BE2C (cell line): ENCODE data around the gene SPINK2.

Source experiments
- DNase-seq: peaks from one replicate; pipeline ENCODE4 v3.0.0-alpha.2; 2020
- H3K27me3 ChIP-seq: fragments of 250-450 bp; sonication (Bioruptor Pico); 2 replicates; pipeline ENCODE4 v1.5.1; 2020; ENCODE audit warnings: mild to moderate bottlenecking
- H3K36me3 ChIP-seq: fragments of 250-450 bp; sonication (Bioruptor Pico); 2 replicates; pipeline ENCODE4 v1.5.1; 2020; ENCODE audit warnings: mild to moderate bottlenecking
- H3K4me1 ChIP-seq: fragments of 250-450 bp; sonication (Bioruptor Pico); 2 replicates; pipeline ENCODE4 v1.5.1; 2020
- H3K4me3 ChIP-seq: 2 replicates; pipeline ENCODE4 v1.5.1; 2011; ENCODE audit warnings: low read depth, low read length
- H3K9me3 ChIP-seq: fragments of 250-450 bp; sonication (Bioruptor Pico); 2 replicates; pipeline ENCODE4 v1.5.1; 2020
- CTCF ChIP-seq: IDR thresholded peaks from 2 replicates; pipeline ENCODE4 v1.5.1; 2012; ENCODE audit warnings: mild to moderate bottlenecking, low read depth, low read length

The SPINK2 gene

DNA sequence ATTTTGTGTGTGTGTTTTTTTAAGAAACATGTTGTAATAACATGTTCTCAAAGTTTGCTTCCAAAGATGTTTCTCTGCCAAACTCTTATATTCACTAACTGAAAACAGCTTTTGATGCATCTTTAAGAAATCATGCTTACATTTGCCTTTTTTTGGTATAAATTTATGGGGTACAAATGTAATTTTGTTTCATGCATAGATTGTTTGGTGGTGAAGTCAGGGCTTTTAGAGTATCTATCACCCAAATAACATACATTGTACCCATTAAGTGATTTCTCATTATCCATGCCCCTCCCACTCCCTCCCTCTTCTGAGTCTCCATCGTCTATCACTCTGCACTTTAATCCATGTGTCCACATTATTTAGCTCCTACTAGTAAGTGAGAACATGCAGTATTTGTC is 30.8 kb downstream of the SPINK2 start:
- Histone ChIP-seq H3K4me1 (no peaks in the 10 kb centered on the region), H3K9me3 (no peaks in the 10 kb centered on the region), H3K4me3 (no peak overlapping the region), H3K36me3 (no peaks in the 10 kb centered on the region), H3K27me3 (no peaks in the 10 kb centered on the region)
- no peak for DNase-seq
- TF ChIP-seq CTCF: no peak

- Histone ChIP-seq H3K4me1 (no peaks in the 10 kb centered on the region), H3K9me3 (no peaks in the 10 kb centered on the region), H3K36me3 (no peaks in the 10 kb centered on the region), H3K27me3 (0 out of 2 replicates have a peak, but pooled peaks cover 5% of the 10 kb centered on the region), H3K4me3 (no peak overlapping the region)
- no peak for TF ChIP-seq CTCF
- DNase-seq: no peak
Measured at GRCh38 chr4:56788081-56788480, 33.4 kb downstream of the SPINK2 start.

- peaks cover 5% of the 10 kb centered on the region; the same call in 1 of the 2 replicates for H3K27me3 ChIP-seq
- no peak overlapping the region for H3K4me3 ChIP-seq
- no peaks in the 10 kb centered on the region for H3K4me1 ChIP-seq
- DNase-seq: no peak
- TF ChIP-seq CTCF: no peak
- H3K36me3 ChIP-seq: no peaks in the 10 kb centered on the region
- no peaks in the 10 kb centered on the region for H3K9me3 ChIP-seq
Measured at GRCh38 chr4:56787380-56787779, 34.1 kb downstream of the SPINK2 start.

- TF ChIP-seq CTCF: no peak
- Histone ChIP-seq H3K4me3 (no peak overlapping the region), H3K36me3 (no peaks in the 10 kb centered on the region), H3K9me3 (no peaks in the 10 kb centered on the region), H3K27me3 (peaks cover 5% of the 10 kb centered on the region; the same call in 1 of the 2 replicates), H3K4me1 (no peaks in the 10 kb centered on the region)
- DNase-seq: peak; percentile 8
Measured at GRCh38 chr4:56786955-56787354, 34.5 kb downstream of the SPINK2 start.

- Histone ChIP-seq H3K4me3 (no peak overlapping the region), H3K4me1 (no peaks in the 10 kb centered on the region), H3K36me3 (no peaks in the 10 kb centered on the region), H3K27me3 (peaks cover 5% of the 10 kb centered on the region; the same call in 1 of the 2 replicates), H3K9me3 (no peaks in the 10 kb centered on the region)
- no peak for DNase-seq
- no peak for TF ChIP-seq CTCF
Measured at GRCh38 chr4:56783986-56784385, 37.5 kb downstream of the SPINK2 start.

DNA sequence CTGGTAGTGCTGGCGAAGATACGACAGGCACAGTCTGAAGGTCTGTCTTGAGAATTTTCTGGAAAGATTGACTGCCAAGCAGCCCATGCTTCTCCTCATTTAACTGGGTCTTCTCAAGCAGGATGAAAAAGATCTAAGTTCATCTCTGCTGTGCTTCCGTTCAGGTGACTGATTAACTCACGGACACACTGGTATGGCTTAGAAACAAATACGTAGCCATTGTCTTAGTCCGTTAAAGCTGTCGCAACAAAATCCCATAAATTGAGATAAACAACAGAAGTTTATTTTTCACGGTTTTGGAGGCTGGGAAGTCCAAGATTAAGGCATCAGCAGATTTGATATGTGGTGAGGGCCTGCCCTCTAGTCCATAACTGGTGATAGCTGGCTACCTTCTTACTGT is 39.5 kb downstream of the SPINK2 start:
- Histone ChIP-seq H3K27me3 (peaks cover 5% of the 10 kb centered on the region; the same call in 1 of the 2 replicates), H3K4me3 (no peak overlapping the region), H3K9me3 (no peaks in the 10 kb centered on the region), H3K36me3 (no peaks in the 10 kb centered on the region), H3K4me1 (no peaks in the 10 kb centered on the region)
- DNase-seq: no peak
- no peak for TF ChIP-seq CTCF
